SKM-1 (cell line): ENCODE results near the gene PCDH15.
"Not testable (repeated sequence)": the region's sequence is repeated elsewhere in the genome, so short reads cannot be mapped to it uniquely, and the experiment has no call there.

Source experiments
- DNase-seq: peaks from one replicate; lab custom pipeline; 2025; ENCODE audit not compliant: unreplicated experiment; lab: John Stamatoyannopoulos, UW

Gene PCDH15

DNA sequence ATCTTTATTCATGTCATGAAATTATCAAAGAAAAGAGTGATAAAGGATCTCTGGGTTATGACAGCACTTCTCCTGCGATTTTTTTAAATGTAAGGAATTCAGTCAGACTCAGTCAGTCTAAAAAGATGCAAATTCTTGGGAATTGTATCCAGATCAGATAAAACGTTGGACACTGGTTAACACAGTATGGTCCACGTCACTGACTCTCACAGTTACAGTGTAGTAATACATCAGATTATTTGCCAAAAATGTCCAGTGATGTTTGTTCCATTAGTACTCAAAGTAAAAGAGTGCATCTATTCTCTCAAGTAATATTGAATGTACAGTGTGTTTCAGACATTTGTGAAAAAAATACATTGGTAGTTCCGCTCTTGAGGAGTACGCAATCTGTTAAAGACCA, 224.5 kb downstream of the PCDH15 start:
- no peak for DNase-seq

DNA sequence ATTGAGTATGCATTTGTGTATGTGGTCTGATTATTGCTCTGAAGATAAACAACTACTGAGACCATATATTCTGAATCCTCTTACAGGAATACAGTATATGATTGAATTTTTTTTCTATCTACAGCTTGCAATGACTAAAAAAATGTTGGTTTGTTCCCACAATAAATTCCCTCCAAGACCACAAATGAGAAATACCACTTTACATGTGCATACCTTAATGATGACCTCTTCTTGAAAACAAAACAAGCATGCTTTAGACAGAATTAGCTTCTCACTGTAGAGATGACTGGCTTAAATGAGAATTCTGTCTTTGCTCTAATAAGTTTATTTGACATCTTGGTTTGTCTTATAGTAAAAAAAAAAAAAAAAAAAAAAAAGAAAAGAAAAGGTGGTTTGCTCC, 241.5 kb downstream of the PCDH15 start:
- no peak for DNase-seq

- DNase-seq = no peak
These were observed 247.0 kb downstream of the PCDH15 start for GRCh38 chr10:54554028-54554427.

DNA sequence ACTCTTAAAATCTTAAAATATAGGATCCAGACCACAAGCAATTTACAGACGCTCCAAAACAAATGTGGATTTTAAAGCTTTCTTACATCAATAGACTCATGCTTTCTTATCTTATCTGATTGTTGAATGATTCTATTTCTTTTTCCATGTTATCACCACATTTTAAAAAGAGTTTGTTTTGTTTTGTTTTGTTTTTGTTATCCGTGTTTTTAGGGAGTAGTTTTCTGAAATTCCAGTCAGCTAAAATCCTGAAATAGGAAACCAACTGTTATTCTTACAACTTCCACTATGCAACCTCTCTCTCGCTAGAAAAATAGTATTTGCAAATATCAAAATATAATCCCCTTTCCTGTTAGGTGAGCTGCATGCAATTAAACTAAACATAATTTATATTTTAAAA, 251.0 kb downstream of the PCDH15 start:
- DNase-seq = no peak

DNA sequence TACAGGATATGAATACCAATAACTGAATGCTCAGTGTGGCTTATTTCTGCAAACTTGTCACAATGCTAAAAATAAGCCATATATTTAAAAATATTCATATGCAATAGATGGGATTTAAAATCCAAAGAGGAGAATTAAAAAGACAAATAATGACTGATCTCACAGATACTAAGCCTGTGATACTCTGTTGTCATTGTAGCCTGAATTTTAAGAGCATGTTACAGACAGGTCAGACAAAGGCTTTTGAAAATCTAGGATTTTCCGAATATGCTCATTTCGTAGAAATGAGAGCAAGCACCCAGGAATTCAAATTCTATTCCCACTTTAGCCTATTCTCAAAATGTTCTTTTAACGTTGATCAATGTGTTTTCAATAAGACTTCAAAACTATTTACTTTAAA, 269.7 kb downstream of the PCDH15 start:
- DNase-seq = no peak

DNA sequence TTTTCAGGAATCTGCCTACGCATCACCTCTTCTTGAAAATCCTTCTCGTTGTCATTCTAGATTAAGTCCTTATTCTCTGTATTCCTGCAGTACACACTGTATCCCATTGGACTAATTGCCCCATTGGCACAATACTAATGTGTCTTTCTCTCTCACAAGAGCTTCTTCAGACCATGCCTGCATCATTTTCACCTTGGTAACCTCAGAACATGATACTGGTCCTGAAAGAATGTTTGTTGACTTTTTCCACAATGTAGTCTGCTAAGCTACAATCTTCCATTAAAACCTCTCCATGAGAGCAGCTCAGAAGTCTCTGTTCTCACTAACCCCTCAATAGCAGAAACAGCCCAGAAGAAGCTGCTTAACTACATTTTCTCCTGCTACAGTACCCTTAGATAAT, 270.7 kb downstream of the PCDH15 start:
- no peak for DNase-seq

DNA sequence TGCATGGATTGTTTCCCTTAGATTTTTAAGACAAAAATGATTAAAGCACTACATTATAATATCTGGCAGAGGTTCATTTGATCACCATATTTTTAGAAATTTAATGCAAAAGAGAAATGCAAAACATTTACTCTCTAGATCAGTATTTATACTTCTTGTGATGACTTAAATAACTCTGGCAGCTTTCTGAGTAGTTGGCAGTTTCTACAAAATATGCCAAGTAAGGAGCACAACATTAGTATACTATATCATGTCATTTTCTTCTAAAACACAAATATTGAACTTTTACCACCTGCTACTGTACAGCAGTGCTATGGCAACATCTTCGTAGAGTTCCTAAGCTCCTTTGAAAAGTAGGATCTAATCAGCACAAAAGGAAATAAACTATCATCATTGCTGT, 275.2 kb downstream of the PCDH15 start:
- no peak for DNase-seq

DNA sequence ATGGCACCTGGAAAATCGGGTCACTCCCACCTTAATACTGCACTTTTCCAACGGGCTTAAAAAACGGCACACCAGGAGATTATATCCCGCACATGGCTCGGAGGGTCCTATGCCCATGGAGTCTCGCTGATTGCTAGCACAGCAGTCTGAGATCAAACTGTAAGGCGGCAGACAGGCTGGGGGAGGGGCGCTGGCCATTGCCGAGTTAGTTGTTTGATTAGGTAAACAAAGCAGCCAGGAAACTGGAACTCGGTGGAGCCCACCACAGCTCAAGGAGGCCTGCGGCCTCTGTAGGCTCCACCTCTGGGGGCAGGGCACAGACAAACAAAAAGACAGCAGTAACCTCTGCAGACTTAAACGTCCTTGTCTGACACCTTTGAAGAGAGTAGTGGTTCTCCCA, 285.8 kb downstream of the PCDH15 start:
- DNase-seq = not testable (repeated sequence)

- DNase-seq = no peak
These were observed 297.2 kb downstream of the PCDH15 start for GRCh38 chr10:54503863-54504262.

- DNase-seq = no peak
These were observed 299.1 kb downstream of the PCDH15 start for GRCh38 chr10:54501929-54502328.

DNA sequence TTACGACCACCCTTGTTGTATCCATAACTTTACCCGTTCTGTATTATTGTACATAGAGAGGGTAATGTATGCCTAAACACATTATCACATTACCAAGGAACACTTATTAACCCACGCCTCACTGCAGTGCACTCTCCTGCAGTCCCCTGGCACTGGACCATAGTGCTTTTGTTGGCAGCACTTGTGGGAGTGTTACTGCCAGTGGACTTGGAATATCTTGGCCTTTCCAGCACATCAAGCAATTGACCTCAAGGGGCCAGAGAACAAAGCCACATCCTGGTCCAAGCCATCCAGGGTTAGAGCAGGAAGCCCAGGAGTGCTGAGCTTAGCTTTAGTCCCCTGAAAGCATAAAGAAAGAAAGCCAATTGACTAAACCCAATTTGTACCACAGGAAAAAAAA, 304.2 kb downstream of the PCDH15 start:
- no peak for DNase-seq

DNA sequence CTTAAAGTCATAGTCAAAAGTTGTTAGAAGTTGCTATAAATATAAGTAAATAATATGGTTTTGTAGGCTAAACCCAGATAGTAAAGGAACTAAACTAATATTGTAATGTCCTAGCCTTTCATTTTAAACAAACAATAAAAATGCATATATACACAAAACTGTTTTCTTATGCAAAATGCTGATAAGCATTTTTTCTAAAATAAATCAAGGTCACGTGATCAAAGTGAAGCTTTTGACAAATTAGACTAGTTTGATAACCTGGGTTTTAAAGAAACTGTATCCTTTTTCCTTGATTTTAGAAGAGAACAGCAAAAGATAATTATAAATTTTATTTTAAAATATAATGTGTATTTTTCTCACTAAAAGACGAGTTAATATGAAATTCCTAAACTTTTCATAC, 313.3 kb downstream of the PCDH15 start:
- DNase-seq = no peak

DNA sequence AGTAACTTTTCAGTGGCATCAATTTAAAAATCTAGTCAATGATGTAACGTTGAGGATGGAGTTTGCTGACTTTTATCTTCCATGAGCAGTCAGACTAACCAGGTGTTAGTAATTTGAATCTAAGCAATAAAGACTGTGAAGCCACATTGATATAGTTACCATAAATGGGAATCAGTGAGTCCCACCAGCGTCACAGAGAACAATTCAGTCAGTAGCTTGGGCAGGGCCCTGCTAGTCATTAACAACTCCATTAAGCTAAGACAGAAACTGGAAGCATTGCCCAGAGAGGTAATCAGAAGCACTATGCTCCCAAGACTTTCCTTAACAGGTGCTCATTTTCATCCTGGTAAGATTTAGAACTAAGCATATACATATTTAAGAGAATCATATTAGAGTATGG, 315.1 kb downstream of the PCDH15 start:
- DNase-seq = no peak

GRCh38 chr10:54484186-54484585, 316.8 kb downstream of the PCDH15 start:
- DNase-seq = no peak

- DNase-seq = no peak
These were observed 322.4 kb downstream of the PCDH15 start for GRCh38 chr10:54478601-54479000.

GRCh38 chr10:54477738-54478137, 323.3 kb downstream of the PCDH15 start:
- DNase-seq = no peak

DNA sequence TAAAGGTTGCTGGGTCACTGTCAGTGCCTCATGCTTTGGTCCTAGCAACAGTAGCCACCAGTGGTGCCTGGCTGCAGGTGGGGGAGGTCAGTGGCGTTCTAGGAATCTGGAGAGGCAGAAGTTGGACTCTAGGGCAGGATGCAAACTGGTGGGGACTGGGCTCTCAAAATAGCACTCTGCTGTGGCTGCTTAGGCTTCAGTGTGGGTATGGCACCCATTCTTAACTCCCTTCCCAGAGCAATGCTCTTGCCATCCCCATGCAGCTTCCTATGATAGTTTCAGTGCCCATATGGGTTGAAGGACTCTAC, 330.8 kb downstream of the PCDH15 start:
- no peak for DNase-seq

- no peak for DNase-seq
These were observed 331.3 kb downstream of the PCDH15 start for GRCh38 chr10:54469587-54470323.

GRCh38 chr10:54454271-54454670, 346.8 kb downstream of the PCDH15 start:
- DNase-seq = no peak

DNA sequence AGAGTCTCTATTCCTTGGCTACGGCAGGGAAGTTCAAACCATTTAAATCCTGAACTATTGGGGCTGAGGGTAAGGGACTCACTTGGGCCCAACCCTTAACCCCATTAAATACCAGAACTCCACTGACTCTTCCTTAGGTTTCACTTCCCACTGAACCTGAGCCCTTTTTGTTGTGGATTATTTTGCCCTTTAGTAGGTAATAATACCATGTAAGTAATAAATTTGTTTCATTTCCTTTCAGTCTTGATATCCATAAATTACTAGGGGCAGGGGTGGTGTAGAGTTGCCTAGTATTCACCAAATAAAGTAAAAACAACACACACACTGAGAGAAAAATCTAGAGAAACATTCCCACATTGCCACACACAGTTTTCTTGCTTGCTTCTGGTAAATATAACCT, 352.0 kb downstream of the PCDH15 start:
- DNase-seq = no peak

DNA sequence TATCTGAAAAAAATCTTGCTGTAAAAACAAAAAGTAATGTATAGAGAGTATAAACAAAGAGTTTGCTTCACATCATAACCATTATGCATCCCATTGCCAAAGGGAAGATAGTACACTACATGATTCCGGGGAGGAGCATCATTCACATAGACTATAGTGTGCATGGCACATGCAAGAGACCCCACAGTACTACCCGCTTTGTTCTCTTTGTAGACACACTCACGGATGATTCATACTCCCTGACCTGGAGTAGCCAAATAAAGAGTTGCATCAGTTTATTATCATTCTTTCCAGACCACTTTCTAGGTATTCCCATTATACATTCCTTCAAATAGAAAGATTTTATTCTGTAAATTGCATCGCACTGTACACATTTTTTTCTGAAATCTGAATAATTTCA, 356.9 kb downstream of the PCDH15 start:
- no peak for DNase-seq

DNA sequence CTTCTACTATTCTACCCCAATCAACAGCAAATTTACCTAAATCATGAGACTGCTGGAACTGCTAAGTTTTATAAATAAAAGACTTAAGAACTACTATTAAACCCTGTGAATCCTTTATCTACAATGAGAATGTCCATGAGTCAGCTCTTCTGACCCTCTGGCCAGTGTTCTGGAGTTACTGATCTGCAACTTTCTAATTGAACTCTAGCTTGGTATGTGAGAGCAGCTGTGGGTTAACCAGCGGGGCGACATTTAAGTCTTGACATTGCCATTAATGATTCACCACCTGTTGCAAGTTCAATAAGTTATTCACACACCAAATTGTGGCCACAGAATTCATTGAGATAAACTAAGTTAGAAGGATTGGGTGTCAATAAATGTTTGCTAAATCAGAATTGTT, 359.8 kb downstream of the PCDH15 start:
- DNase-seq = no peak

DNA sequence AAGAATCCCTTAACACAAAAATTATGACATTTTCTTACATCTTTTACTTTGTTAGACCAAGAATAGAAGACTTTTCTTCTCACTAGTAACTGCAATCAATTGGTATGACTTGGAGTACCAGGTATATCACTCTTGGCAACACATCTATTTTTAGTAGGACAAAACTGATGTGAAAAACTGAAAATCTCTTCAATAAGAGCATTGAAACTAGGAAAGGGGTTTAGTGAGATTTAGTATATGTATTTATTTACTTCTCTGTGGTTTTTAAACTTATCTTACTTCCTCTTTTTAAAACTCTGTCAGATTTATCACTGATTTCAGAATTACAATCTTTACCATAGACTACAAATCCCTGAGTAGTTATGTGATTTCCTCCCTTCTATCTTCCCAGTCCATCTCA, 366.2 kb downstream of the PCDH15 start:
- no peak for DNase-seq

DNA sequence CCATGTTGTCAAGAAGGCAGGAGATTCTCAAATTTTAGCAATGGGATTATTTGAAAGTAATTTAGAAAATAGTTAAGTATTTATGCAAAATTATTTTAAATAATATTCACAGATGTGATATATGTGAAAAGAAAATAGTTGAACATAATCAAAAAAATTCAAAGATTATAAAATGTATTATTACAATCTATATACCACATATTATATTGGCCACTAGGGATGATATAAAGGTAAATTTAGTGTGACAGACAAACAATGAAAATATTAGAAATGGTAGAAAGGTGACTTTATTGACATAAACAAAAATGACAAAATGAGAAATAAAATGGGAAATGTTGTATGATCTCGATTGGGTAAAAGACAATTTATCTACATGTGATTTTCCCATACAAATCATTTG, 385.5 kb downstream of the PCDH15 start:
- DNase-seq = no peak
